Spleen (tissue), 11 donors: ENCODE results near the gene ADD1. TPM values are rescaled to one million over a fixed set of nuclear protein-coding genes. Genes with fewer than 3 reads are reported as not detected.

ENCODE experiments used
- DNase-seq: peaks from one replicate; pipeline ENCODE4 v3.0.0-alpha.2; 2020
- H3K27ac ChIP-seq, 8 donors: fragments of 200-600 bp; sonication (generic) in 7 of 8; 1 replicate in 4 of 8; 2 replicates in 4 of 8; pipeline versions ENCODE4 v1.5.0 to v1.8.0; 2016 to 2021; ENCODE audit warnings: inconsistent platforms in 4 of 8, mild to moderate bottlenecking in 4 of 8, moderate library complexity in 1 of 8
- H3K27me3 ChIP-seq, 7 donors: fragments of 200-600 bp; sonication (generic) in 6 of 7; replicated peaks in 1 of 7; 1 replicate in 4 of 7; 2 replicates in 3 of 7; pipeline versions ENCODE4 v1.5.0 to v1.8.0; 2016 to 2021; ENCODE audit warnings: inconsistent platforms in 3 of 7, mild to moderate bottlenecking in 1 of 7
- H3K36me3 ChIP-seq, 6 donors: fragments of 200-600 bp; sonication (generic) in 5 of 6; 1 replicate in 4 of 6; 2 replicates in 2 of 6; pipeline versions ENCODE4 v1.5.0 to v1.8.0; 2016 to 2021; ENCODE audit warnings: inconsistent platforms in 2 of 6
- H3K4me1 ChIP-seq, 6 donors: fragments of 200-600 bp; sonication (generic) in 5 of 6; 1 replicate in 3 of 6; 2 replicates in 3 of 6; pipeline versions ENCODE4 v1.5.0 to v1.8.0; 2016 to 2021; ENCODE audit warnings: inconsistent platforms in 3 of 6
- H3K4me3 ChIP-seq, 8 donors: fragments of 200-600 bp; sonication (generic) in 7 of 8; 1 replicate in 4 of 8; 2 replicates in 4 of 8; pipeline versions ENCODE4 v1.5.0 to v1.8.0; 2016 to 2021; ENCODE audit warnings: inconsistent platforms in 4 of 8, mild to moderate bottlenecking in 4 of 8, moderate library complexity in 2 of 8
- H3K9me3 ChIP-seq, 8 donors: fragments of 200-600 bp; sonication (generic) in 7 of 8; 1 replicate in 4 of 8; 2 replicates in 4 of 8; pipeline versions ENCODE4 v1.5.0 to v1.8.0; 2016 to 2021; ENCODE audit warnings: inconsistent platforms in 4 of 8
- POLR2A ChIP-seq, 3 donors: fragments of 450-650 bp; IDR thresholded peaks; one replicate each; pipeline ENCODE4 v1.5.1; 2017; ENCODE audit warnings: antibody characterized with exemption in 3 of 3, mild to moderate bottlenecking in 1 of 3
- POLR2AphosphoS5 ChIP-seq, 3 donors: sonication (generic); formaldehyde crosslinking; IDR thresholded peaks; one replicate each; pipeline ENCODE4 v1.5.1; 2017; ENCODE audit warnings: antibody characterized with exemption in 3 of 3
- WGBS, 5 donors: extraction: QIAGEN DNeasy Blood & Tissue Kit in 3 of 5; methylation state at CpG; one replicate each; pipeline versions ENCODE4 v1.1.5 to v1.1.7; 2013 to 2018; 5-methylcytosine and 5-hydroxymethylcytosine counted together
- intact Hi-C: fragments of 100-400 bp; cut with DNase I; formaldehyde crosslinking; loops from one replicate; pipeline ENCODE4 v1.15.0; 2023; ENCODE audit warnings: low total_unique reads
- polyA plus RNA-seq, 3 donors: library from polyadenylated mRNA; stranded (reverse); fragments of 200-250 nt; gene quantifications; one replicate each; pipeline ENCODE4 v1.2.1, GENCODE V29; 2013
- total RNA-seq, 7 donors: library from RNA; depleted of rRNA in 3 of 7; stranded (reverse); fragments of >200 nt in 3 of 7; fragmentation: NEBNext Ultra II Directional in 4 of 7; extraction: Animal tissue kit (Norgen Biotek cat#: 25700) in 4 of 7; gene quantifications; one replicate each; pipeline versions ENCODE4 v1.1.0 to v1.2.1, GENCODE V29; 2016 to 2021
- TF ChIP-seq, protein P1 (sequence below), 11 experiments: fragments of 200-600 bp in 7 of 11; fragments of 450-650 bp in 4 of 11; sonication (generic) in 4 of 11; IDR thresholded peaks in 8 of 11; conservative IDR thresholded peaks in 3 of 11; 1 replicate in 7 of 11; 2 replicates in 4 of 11; pipeline versions ENCODE4 v1.4.0 to v1.8.0; 2016 to 2021; ENCODE audit warnings: antibody characterized with exemption in 11 of 11, inconsistent platforms in 4 of 11, mild to moderate bottlenecking in 1 of 11
- donor health status: healthy with polysubstance abuse.
- donor health status: DM: no; HTN: no; CAD: no; lungs with moderate emphysema.
- donor health status: DM: no; HTN: no; CAD: no.
- donor health status: Bipolar disorder and iron deficiency.
- donor health status: healthy.
- donor health status: DM: no; HTN: no; CAD: no.
- donor health status: DM: yes; HTN: yes; CAD: no.

Gene ADD1
- total and polyA plus RNA-seq, 10 donors = 175 to 348 (median 265) TPM

DNA sequence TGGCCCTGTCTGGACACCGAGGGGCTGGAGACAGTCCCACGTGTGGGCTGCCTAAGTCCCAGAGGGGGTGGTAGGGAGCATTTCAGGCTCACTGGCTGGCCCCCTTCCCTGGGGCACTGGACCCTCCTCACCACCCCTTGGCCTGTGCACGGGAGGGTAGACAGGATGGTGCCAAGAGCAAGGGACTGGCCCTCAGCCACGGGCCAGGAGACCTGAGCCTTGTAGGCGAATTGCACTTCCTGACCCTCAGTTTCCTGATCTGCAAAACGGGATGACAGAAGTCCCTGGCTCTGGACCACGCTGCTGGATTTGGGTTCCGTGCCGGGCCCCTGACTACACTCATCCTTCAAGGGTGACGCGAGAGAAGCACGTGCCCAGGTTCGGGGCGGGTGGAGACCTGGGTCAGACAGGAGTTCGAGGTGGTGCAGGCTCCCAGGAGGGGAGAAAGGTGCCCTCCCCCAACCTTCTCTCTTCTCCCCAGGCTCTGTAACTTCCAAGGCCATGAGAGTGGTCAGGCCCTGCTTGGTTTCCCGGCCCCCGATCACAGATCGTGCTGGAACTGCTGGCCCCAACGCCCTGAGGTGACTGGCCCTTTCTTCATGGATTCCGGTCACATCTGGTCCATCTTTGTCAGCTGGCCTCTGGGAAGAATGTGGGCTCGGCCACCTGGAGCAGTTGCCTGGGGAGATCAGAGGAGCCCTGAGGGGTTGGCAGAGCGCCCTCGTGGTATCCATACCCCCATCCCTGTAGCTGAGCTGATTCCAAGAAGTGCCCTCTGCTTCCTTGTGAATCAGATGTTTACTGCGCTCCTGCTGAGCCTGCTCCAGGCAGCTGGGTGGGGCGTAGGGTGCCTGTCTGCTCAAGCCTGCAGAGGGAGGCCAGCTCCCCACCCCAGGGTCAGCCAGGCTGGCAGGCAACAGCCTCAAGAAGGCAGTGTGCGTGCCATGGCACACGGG is 47.5 kb upstream of the ADD1 start:
- H3K4me1 ChIP-seq = peaks cover 77 to 97% (median 94%) of the 10 kb centered on the region in 6 donors
- intact Hi-C loops = no loop called here
- WGBS, 5 donors = 62 to 82% (median 65%) methylated on average over 11 to 27 of the region's 27 CpGs
- TF ChIP-seq POLR2AphosphoS5 (IDR thresholded peaks at IDR 0.05) (peak in 2 of 3 donors; percentile 36 to 66), POLR2A (IDR thresholded peaks at IDR 0.05) (no peak)
- H3K27ac ChIP-seq = peak overlapping the region; percentile 77 to 98 (median 88)
- DNase-seq = peak; percentile 83
- no peaks in the 10 kb centered on the region for H3K9me3 ChIP-seq
- H3K36me3 ChIP-seq = peaks cover 0 to 26% (median 0%) of the 10 kb centered on the region in 6 donors
- H3K4me3 ChIP-seq = peak overlapping the region in 1 of 8 donors; percentile 74
- no peaks in the 10 kb centered on the region for H3K27me3 ChIP-seq

DNA sequence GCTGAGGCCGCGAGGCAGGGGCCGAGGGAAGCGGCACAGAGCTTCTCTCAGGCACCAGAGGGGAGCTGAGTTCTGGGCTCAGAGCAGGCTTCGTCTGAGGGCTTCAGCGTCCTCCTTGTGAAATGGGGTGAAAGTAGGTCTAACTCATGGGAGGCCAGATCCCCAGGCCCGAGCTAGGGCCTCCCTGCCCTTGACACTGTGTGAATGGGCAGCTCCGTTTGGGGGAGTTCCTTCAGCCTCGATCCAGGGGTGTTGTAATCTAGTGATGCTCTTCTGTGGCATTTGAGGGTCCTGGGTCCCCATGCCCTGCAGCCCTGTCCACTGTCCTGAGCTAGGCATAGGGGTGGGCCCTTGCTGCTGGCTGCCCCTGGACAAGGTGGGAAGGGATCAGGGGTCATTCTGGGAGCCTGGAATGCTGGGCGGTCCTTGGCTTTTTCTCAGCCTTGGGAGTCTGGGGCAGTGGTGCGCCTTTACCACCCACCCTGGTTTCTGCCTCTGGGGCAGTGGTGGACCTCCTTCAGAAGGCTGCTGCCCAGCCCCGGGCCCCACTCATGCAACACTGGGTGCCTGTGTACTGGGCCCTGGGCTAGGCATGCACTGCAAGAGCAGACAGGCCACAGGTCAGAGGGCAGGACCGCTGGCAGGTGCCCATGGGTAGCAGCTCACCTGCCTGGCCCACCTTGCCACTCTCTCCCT is 46.6 kb upstream of the ADD1 start:
- DNase-seq = peak; percentile 76
- TF ChIP-seq POLR2A (IDR thresholded peaks at IDR 0.05) (no peak), POLR2AphosphoS5 (IDR thresholded peaks at IDR 0.05) (no peak)
- TF ChIP-seq, protein P1, sequence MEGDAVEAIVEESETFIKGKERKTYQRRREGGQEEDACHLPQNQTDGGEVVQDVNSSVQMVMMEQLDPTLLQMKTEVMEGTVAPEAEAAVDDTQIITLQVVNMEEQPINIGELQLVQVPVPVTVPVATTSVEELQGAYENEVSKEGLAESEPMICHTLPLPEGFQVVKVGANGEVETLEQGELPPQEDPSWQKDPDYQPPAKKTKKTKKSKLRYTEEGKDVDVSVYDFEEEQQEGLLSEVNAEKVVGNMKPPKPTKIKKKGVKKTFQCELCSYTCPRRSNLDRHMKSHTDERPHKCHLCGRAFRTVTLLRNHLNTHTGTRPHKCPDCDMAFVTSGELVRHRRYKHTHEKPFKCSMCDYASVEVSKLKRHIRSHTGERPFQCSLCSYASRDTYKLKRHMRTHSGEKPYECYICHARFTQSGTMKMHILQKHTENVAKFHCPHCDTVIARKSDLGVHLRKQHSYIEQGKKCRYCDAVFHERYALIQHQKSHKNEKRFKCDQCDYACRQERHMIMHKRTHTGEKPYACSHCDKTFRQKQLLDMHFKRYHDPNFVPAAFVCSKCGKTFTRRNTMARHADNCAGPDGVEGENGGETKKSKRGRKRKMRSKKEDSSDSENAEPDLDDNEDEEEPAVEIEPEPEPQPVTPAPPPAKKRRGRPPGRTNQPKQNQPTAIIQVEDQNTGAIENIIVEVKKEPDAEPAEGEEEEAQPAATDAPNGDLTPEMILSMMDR (IDR thresholded peaks at IDR 0.05 in 8 of 11, conservative IDR thresholded peaks at IDR 0.05 in 3 of 11) = no peak
- H3K27ac ChIP-seq = peak overlapping the region; percentile 79 to 98 (median 88)

DNA sequence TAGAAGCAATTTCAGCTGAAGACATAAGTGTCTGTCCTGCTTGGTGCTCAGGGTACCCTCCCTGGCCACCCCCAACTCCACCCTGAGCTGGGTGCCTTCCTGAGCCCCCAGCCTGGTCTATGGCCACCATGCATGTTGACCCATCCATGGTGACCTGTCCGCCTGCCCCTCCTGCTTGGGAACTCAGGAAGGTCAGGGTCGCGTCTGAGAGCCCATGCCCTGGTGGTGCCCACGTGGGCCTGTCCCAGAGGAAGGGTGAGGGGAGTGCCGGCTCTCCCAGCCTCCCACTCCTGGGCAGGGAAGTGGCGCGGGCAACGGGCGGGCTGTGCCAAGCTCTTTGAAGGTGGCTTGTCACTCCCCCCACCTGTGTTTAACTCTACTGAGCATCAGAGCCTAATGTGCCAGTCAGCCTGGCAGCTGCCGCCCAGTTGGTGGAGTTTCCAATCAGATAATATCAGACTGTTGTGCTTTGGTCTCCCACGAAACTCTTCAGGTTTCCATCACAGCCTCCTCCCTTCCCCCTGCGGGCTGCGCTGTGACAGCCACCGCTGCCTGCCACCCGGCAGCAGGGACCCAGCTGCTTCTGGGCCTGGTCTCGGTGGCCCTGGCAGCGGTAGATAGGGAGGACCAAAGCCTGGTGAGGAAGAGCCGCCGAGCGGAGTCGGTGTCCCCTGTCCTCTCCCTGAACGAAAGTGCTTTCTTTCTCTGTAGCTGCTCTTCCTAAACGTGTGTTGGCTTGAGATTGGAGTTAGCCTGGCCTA is 45.9 kb upstream of the ADD1 start:
- H3K27ac ChIP-seq = peak overlapping the region; percentile 79 to 98 (median 88)
- H3K4me3 ChIP-seq = peak overlapping the region in 5 of 8 donors; percentile 29 to 67 (median 49)
- intact Hi-C loops = no loop called here
- no peaks in the 10 kb centered on the region for H3K9me3 ChIP-seq
- TF ChIP-seq POLR2AphosphoS5 (IDR thresholded peaks at IDR 0.05) (peak in 1 of 3 donors; percentile 48), POLR2A (IDR thresholded peaks at IDR 0.05) (no peak)
- TF ChIP-seq, protein P1 (IDR thresholded peaks at IDR 0.05 in 8 of 11, conservative IDR thresholded peaks at IDR 0.05 in 3 of 11) = no peak
- peaks cover 0 to 29% (median 0%) of the 10 kb centered on the region in 6 donors for H3K36me3 ChIP-seq
- H3K4me1 ChIP-seq = peaks cover 81 to 97% (median 91%) of the 10 kb centered on the region in 6 donors
- no peaks in the 10 kb centered on the region for H3K27me3 ChIP-seq
- 29 to 42% (median 31%) methylated on average over 18 to 23 of the region's 23 CpGs for WGBS, 5 donors
- DNase-seq = peak; percentile 86

More for the DNA sequence above, 46.6 kb upstream of the ADD1 start:
- Histone ChIP-seq H3K36me3 (peaks cover 0 to 26% (median 0%) of the 10 kb centered on the region in 6 donors), H3K9me3 (no peaks in the 10 kb centered on the region), H3K4me1 (peaks cover 82 to 97% (median 94%) of the 10 kb centered on the region in 6 donors), H3K27me3 (no peaks in the 10 kb centered on the region), H3K4me3 (peak overlapping the region in 3 of 8 donors; percentile 49 to 67 (median 50))
- 75 to 89% (median 81%) methylated on average over 8 to 13 of the region's 13 CpGs for WGBS, 5 donors
- intact Hi-C loops = no loop called here
